ENCODE measurements around the gene HDAC5. TPM values are rescaled to one million over a fixed set of nuclear protein-coding genes. Genes with fewer than 3 reads are reported as not detected.

HDAC5 gene
- total RNA-seq, 1 experiment from 2014 or later = 33.7 TPM

- no peak for DNase-seq (ENCODE audit: low read depth, low spot score)
- in situ Hi-C loops (cut with HindIII; ENCODE audit: low pct_unique_long_range_greater_than_20kb, low sequenced_read_pairs) = no loop called here
Observed at GRCh38 chr17:44029736-44030135, 93.7 kb downstream of the HDAC5 start.

Small RNA genes lying within 50 kb of the gene (small RNA-seq; reads per million reads assigned to genes)
- 0 reads per million in 2 experiments for gene RNU6-131P

Other genes with a start within 250 kb of the HDAC5 start
- 1.8 TPM in 2 replicates for gene MPP2, start 216.1 kb downstream of the HDAC5 start, total RNA-seq (2014; rRNA removed; shearing (Covaris generic))
- gene PPY, start 181.2 kb downstream of the HDAC5 start, total RNA-seq (2014; rRNA removed; shearing (Covaris generic)) = 1.3 TPM in 1 of 2 replicates, not detected in the other
- gene PYY, start 169.7 kb downstream of the HDAC5 start, total RNA-seq (2014; rRNA removed; shearing (Covaris generic)) = not detected in 2 replicates
- 0.96 and 1.8 TPM in 2 replicates for gene NAGS, start 119.0 kb downstream of the HDAC5 start, total RNA-seq (2014; rRNA removed; shearing (Covaris generic))
- gene TMEM101, start 108.7 kb downstream of the HDAC5 start, total RNA-seq (2014; rRNA removed; shearing (Covaris generic)) = 72.6 and 77.1 TPM in 2 replicates
- 49.2 and 49.8 TPM in 2 replicates for gene LSM12, start 57.0 kb downstream of the HDAC5 start, total RNA-seq (2014; rRNA removed; shearing (Covaris generic))
- gene G6PC3, start 52.9 kb downstream of the HDAC5 start, total RNA-seq (2014; rRNA removed; shearing (Covaris generic)) = 81.4 and 84.1 TPM in 2 replicates
- 3.2 and 4.2 TPM in 2 replicates for gene HROB, start 18.3 kb upstream of the HDAC5 start, total RNA-seq (2014; rRNA removed; shearing (Covaris generic))
- gene ASB16, start 47.1 kb upstream of the HDAC5 start, total RNA-seq (2014; rRNA removed; shearing (Covaris generic)) = not detected in 2 replicates
- gene TMUB2, start 63.3 kb upstream of the HDAC5 start, total RNA-seq (2014; rRNA removed; shearing (Covaris generic)) = 25.7 and 27.0 TPM in 2 replicates
- 28.8 and 29.9 TPM in 2 replicates for gene ATXN7L3, start 76.2 kb upstream of the HDAC5 start, total RNA-seq (2014; rRNA removed; shearing (Covaris generic))
- 52.9 and 59.1 TPM in 2 replicates for gene UBTF, start 96.0 kb upstream of the HDAC5 start, total RNA-seq (2014; rRNA removed; shearing (Covaris generic))
- gene SLC4A1, start 144.5 kb upstream of the HDAC5 start, total RNA-seq (2014; rRNA removed; shearing (Covaris generic)) = 0.05 TPM in 1 of 2 replicates, not detected in the other
- 0.50 and 0.67 TPM in 2 replicates for gene RUNDC3A, start 185.0 kb upstream of the HDAC5 start, total RNA-seq (2014; rRNA removed; shearing (Covaris generic))
- gene SLC25A39, start 201.2 kb upstream of the HDAC5 start, total RNA-seq (2014; rRNA removed; shearing (Covaris generic)) = 121 and 134 TPM in 2 replicates
- gene GRN, start 221.7 kb upstream of the HDAC5 start, total RNA-seq (2014; rRNA removed; shearing (Covaris generic)) = 197 and 275 TPM in 2 replicates
- gene FAM171A2, start 240.2 kb upstream of the HDAC5 start, total RNA-seq (2014; rRNA removed; shearing (Covaris generic)) = 5.0 and 5.3 TPM in 2 replicates